ENCODE results near the gene TDRD10.
"Not testable (repeated sequence)": the region's sequence is repeated elsewhere in the genome, so short reads cannot be mapped to it uniquely, and the experiment has no call there.

The TDRD10 gene

DNA sequence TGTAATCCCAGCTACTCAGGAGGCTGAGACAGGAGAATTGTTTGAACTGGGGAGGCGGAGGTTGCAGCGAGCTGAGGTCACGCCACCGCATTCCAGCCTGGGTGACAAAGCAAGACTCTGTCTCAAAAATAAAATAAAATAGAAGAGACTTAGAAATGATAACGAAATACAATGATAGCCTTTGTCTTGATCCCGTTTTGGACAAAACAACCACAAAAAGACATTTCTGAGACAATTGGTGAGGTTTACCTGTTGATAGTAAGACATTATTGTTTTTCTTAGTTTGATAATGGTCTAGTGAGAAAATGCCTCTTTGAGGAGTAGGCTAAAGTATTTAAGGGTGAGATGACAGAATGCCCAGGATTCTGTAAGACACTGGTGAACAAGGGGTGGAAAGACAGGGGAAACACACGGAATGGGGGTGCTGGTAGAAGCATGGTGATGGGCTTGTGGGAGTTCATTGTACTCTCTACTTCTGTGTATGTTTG lies 12.1 kb downstream of the TDRD10 start:
- DNase-seq (ENCODE audit: low read depth), result no peak

GRCh38 chr1:154517661-154518060 lies 15.6 kb downstream of the TDRD10 start:
- DNase-seq (ENCODE audit: low read depth), result no peak

- DNase-seq (ENCODE audit: low read depth), result no peak
These were observed 17.6 kb downstream of the TDRD10 start for GRCh38 chr1:154519591-154519991.

GRCh38 chr1:154520333-154520732 lies 18.3 kb downstream of the TDRD10 start:
- no peak for DNase-seq (ENCODE audit: low read depth)

DNA sequence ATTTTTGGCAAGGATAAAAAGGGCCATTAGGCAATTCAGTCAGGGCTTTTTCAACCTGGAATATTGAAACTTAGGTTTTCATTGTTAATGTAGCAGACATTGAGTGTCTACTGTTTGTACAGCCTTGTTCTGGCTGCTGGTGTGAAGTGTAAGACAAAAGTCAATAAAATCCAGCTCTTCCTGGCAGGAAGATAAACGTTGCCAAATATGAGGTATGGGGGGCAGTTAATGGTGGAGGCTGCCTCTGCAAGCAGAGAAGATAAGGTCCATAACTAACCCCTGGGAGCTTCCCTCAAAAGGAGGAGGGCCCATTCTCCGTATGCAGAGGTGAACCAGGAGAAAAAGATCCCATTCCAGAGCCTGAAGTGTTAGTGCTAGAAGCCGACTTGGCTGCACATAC lies 19.7 kb downstream of the TDRD10 start:
- DNase-seq (ENCODE audit: low read depth), result no peak

- no peak for DNase-seq (ENCODE audit: low read depth)
These were observed 22.9 kb downstream of the TDRD10 start for GRCh38 chr1:154524881-154525280.

DNA sequence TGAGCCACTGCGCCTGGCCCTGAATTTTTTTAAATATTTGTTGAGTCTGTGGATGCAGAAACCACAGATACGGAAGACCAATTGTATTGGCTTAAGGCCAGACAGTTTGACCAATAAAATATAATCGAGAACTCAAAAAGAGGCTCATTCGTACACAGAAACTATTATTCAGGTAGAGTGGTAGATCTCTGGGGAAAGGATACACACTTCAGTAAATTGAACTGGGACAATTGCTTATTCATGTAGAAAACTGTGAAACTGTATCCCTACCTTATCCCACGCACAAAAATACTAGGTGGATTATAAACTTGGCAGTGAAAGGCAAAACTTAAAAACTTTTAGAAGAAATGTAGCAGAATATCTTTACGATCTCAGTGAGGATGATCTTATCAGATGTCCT lies 25.2 kb downstream of the TDRD10 start:
- DNase-seq (ENCODE audit: low read depth), result no peak

DNA sequence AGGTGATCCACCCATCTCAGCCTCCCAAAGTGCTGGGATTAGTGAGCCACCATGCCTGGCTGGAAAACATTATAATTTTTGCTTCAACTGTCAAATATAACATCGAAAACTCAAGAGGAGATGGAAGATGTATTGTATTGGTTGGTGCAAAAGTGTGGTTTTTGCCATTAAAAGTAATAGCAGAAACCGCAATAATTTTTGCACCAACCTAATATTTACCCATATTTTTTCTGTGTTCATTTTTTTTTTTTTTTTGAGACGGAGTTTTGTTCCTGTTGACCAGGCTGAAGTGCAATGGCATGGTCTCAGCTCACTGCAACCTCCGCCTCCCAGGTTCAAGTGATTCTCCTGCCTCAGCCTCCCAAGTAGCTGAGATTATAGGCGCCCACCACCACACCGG lies 27.3 kb downstream of the TDRD10 start:
- DNase-seq (ENCODE audit: low read depth), result no peak

GRCh38 chr1:154531950-154532349 lies 29.9 kb downstream of the TDRD10 start:
- not testable (repeated sequence) for DNase-seq (ENCODE audit: low read depth)

DNA sequence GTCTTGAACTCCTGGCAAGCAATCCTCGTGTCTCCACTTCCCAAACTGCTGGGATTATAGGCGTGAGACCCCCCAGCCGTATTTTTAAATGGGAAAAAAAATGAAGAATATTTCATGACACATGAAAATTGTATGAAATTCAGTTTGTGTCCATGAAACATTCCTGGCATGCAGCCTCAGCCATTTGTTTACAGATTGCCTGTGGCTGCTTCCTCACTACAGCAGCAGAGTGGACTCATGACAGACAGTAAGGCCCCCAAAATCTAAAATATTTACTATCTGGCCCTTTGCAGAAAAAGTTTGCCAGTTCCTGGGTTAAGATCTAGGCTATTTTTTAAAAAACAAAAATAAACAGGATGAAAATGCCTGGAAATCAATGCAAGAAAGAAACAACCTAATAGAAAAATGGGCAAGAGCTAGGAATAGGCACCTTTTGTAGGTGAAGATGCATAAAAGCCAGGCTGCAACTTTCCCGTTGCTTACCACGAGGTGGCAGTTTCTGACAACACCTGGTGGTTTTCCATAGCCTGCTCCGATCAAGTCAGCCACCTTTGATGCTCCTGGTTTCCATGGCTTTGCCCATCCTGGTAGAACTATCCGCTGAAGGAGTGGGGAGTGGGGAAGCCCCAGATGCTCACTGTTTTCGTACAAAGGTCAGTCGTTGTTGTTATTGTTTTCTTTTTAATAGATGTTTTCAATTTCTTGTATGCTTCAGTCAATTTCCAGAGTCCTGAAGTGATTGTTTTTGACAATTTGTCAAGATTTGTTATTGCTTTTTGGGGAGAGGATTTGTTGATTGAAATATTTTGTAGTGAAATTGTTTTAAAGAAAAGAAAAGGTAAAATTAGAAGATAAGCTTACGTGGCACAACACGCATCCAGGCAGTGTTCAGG lies 32.2 kb downstream of the TDRD10 start:
- no peak for DNase-seq (ENCODE audit: low read depth)

DNA sequence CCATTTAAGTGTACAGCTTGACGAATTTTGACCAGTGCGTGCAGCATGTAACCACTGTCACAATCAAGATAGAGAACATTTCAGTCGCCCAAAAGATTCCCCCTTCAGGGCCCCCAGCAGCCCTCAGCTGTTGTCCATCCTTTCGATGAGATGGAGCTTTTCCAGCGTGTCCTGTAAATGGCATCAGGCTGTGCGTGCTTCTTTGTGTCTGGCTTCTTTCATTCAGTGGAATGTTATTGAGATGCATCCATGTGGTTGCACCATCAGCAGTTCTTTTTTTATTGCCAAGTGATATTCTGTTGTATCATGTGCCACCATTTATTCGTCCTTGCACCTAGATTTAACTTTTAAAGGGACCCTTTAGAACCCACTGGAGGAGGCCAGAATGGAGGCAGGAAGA lies 34.6 kb downstream of the TDRD10 start:
- no peak for DNase-seq (ENCODE audit: low read depth)

GRCh38 chr1:154539486-154540483 lies 37.8 kb downstream of the TDRD10 start:
- no peak for DNase-seq (ENCODE audit: low read depth)

GRCh38 chr1:154541231-154541630 lies 39.2 kb downstream of the TDRD10 start:
- no peak for DNase-seq (ENCODE audit: low read depth)

DNA sequence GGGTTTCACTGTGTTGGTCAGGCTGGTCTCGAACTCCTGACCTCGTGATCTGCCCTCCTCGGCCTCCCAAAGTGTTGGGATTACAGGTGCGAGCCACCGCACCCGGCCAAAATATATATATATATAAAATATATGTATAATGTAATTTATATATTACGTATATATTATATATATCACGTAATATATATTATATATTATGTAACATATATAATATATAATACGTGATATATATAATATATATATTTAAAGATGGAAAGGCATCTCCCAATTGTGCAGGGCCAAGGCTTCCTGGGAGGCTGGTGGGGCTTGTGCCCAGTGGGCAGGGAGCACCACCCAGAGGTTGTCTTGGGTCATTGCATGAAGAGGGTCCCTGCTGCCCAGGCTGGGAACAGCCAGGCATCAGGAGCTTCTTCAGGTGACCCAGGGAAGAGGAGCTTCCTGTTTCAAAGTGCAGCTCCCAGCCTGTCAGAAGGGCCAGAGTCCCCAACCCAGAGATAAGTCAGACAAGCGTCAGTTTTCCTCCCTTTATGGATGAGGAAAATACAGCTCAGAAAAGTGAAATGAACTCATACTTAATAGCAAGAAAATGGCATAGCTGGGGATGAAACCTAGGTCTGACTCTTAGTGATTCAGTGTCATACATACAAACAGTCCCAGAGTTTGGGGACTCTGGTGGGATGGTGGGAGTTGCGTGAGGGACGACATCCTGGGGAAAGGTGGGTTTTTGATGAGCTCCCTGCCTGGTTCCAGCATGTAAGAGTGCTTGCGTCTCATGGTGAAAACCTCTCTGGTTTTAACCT lies 44.4 kb downstream of the TDRD10 start:
- DNase-seq (ENCODE audit: low read depth), result peak; percentile 9

GRCh38 chr1:154547105-154547732 lies 45.2 kb downstream of the TDRD10 start:
- DNase-seq (ENCODE audit: low read depth), result no peak

- DNase-seq (ENCODE audit: low read depth), result no peak
These were observed 46.0 kb downstream of the TDRD10 start for GRCh38 chr1:154548028-154548427.

- DNase-seq (ENCODE audit: low read depth), result no peak
These were observed 47.3 kb downstream of the TDRD10 start for GRCh38 chr1:154549202-154549770.

- DNase-seq (ENCODE audit: low read depth), result no peak
These were observed 48.1 kb downstream of the TDRD10 start for GRCh38 chr1:154550070-154550469.

GRCh38 chr1:154550657-154551056 lies 48.6 kb downstream of the TDRD10 start:
- no peak for DNase-seq (ENCODE audit: low read depth)

DNA sequence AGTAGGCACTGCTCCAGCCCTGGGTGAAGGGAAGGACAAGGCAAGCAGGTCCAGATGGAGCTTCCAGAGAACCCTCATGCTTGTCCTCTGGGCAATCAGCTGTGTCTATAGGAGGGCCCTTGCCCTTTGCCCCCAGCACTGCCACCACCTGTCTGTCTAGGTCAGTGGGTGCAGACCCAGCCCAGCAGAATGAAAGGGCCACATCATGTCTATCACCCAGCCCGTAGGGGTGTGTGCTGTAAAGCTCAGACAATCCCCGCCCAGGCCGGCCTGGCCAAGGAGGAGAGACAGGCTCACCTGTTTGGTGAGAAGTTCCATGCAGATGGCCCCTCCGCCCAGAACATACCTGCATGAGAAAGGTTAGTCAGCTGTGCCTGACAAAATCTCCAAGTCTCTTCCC lies 49.5 kb downstream of the TDRD10 start:
- DNase-seq (ENCODE audit: low read depth), result no peak

DNA sequence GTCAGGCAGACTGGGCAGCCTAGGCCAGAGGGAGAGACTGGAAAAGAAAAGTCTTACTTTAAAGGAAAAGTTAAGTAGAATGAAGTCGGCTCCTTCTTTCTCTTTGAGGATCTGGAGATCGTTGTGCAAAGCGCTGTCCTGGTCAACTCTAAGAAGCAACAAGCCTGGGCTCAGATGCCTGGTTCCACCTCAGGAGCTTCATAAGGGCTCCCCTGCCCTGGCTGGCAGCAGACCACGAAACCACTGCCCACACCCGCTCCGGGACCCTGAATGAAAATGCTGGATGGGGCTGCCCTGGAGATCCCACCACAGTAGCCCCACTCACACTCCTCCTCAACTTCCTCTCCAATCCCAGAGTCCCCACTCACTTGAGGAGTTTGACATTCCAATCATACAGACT lies 50.0 kb downstream of the TDRD10 start:
- no peak for DNase-seq (ENCODE audit: low read depth)
